NT2/D1 (cell line): Measurements from ENCODE around the gene LARGE1.

ENCODE experiments used
- DNase-seq: peaks from one replicate; pipeline ENCODE4 v3.0.0-alpha.2; 2011; ENCODE audit warnings: low read depth, low spot score
- H3K27me3 ChIP-seq: 2 replicates; pipeline ENCODE4 v1.6.0; 2011; ENCODE audit warnings: mild to moderate bottlenecking; ENCODE audit not compliant: insufficient read length, insufficient read depth
- H3K36me3 ChIP-seq: 2 replicates; pipeline ENCODE4 v1.6.1; 2011; ENCODE audit warnings: mild to moderate bottlenecking, low read length, mixed read lengths; ENCODE audit not compliant: insufficient read depth, insufficient read length
- H3K4me1 ChIP-seq: 2 replicates; pipeline ENCODE4 v1.5.1; 2011; ENCODE audit not compliant: insufficient read depth, insufficient read length
- H3K4me3 ChIP-seq: 2 replicates; pipeline ENCODE4 v1.5.1; 2011; ENCODE audit warnings: low read depth; ENCODE audit not compliant: insufficient read length
- H3K9ac ChIP-seq: 2 replicates; pipeline ENCODE4 v1.6.0; 2011; ENCODE audit warnings: low read depth; ENCODE audit not compliant: insufficient read length
- H3K9me3 ChIP-seq: 2 replicates; pipeline ENCODE4 v1.5.1; 2011; ENCODE audit warnings: mild to moderate bottlenecking, low read length; ENCODE audit not compliant: insufficient read depth
- SUZ12 ChIP-seq: IDR thresholded peaks from 2 replicates; pipeline ENCODE4 v1.6.1; 2011; ENCODE audit not compliant: insufficient read length, insufficient read depth; ENCODE audit errors: extremely low read depth
- YY1 ChIP-seq: IDR thresholded peaks from 2 replicates; pipeline ENCODE4 v1.6.1; 2011; ENCODE audit not compliant: insufficient read length, insufficient read depth
- ZNF274 ChIP-seq: IDR thresholded peaks from 2 replicates; pipeline ENCODE4 v1.6.1; 2011; ENCODE audit warnings: mild to moderate bottlenecking, low read depth, low read length

The LARGE1 gene

GRCh38 chr22:33902073-33902472 lies 18.2 kb downstream of the LARGE1 start:
- no peak for DNase-seq

GRCh38 chr22:33898121-33898520 lies 22.2 kb downstream of the LARGE1 start:
- no peak overlapping the region for H3K9ac ChIP-seq
- H3K9me3 ChIP-seq, result peaks cover 11% of the 10 kb centered on the region; the same call in 1 of the 2 replicates

More at GRCh38 chr22:33902073-33902472, 18.2 kb downstream of the LARGE1 start:
- TF ChIP-seq ZNF274, result no peak
- TF ChIP-seq YY1, result no peak
- TF ChIP-seq SUZ12, result no peak
- no peaks in the 10 kb centered on the region for H3K36me3 ChIP-seq
- no peaks in the 10 kb centered on the region for H3K9me3 ChIP-seq
- H3K9ac ChIP-seq, result no peak overlapping the region
- H3K4me1 ChIP-seq, result no peaks in the 10 kb centered on the region
- no peaks in the 10 kb centered on the region for H3K27me3 ChIP-seq
- H3K4me3 ChIP-seq, result no peak overlapping the region

GRCh38 chr22:33897448-33897835 lies 22.8 kb downstream of the LARGE1 start:
- Histone ChIP-seq H3K36me3 (no peaks in the 10 kb centered on the region), H3K4me3 (no peak overlapping the region), H3K27me3 (no peaks in the 10 kb centered on the region), H3K9ac (no peak overlapping the region), H3K9me3 (peaks cover 11% of the 10 kb centered on the region; the same call in 1 of the 2 replicates), H3K4me1 (peaks cover 4% of the 10 kb centered on the region)
- no peak for DNase-seq
- TF ChIP-seq ZNF274 (no peak), SUZ12 (no peak)

More at GRCh38 chr22:33898121-33898520, 22.2 kb downstream of the LARGE1 start:
- DNase-seq, result no peak
- Histone ChIP-seq H3K36me3 (no peaks in the 10 kb centered on the region), H3K27me3 (no peaks in the 10 kb centered on the region), H3K4me3 (no peak overlapping the region), H3K4me1 (peaks cover 4% of the 10 kb centered on the region)
- TF ChIP-seq ZNF274, result no peak
- no peak for TF ChIP-seq SUZ12
- TF ChIP-seq YY1, result no peak

DNA sequence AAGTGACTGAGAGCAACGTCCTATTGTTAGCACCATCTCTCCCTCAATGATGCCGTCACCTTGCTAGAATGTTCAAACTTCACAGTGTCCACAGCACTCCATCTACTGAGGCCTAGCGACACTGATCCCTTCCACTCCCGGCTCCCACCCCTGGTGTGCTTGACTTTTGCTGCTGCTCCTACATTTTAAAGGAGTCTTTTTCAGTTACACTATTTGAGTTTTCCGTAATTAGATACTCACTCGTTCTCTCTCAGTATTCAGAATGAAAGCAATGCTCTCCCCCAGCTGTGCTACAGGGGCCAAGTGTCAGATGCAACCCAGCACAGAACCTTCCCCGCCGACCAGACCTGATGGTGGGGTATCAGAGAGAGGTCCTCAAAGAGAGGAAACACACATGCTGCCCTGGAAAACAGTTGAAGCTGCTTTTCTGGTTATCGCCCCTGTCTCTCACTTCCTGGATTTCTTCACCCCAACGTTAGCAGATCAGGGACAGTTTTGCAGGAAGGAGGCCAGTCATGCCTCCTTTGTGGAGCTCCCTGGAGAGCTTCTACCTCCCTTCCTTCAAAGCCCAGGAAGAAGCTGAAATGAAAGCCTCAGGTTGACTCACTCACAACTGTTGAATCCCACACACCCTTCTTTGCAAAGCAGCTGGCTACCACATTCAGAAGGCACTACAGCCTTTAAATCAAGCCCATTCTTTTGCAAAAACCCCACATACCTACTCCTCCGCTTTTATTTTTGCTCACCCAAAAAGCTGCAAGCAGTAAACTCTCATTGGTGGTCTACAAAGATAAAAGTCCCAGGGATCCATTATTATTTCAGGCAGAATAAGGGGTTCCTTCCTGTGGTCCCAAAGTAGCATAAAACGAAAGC lies 23.5 kb downstream of the LARGE1 start:
- H3K9ac ChIP-seq, result peak overlapping the region; percentile 51

GRCh38 chr22:33896154-33896553 lies 24.1 kb downstream of the LARGE1 start:
- no peak for DNase-seq
- no peak overlapping the region for H3K4me3 ChIP-seq
- peaks cover 11% of the 10 kb centered on the region; the same call in 1 of the 2 replicates for H3K9me3 ChIP-seq
- peak overlapping the region; percentile 51 for H3K9ac ChIP-seq
- H3K4me1 ChIP-seq, result peaks cover 4% of the 10 kb centered on the region
- H3K27me3 ChIP-seq, result no peaks in the 10 kb centered on the region
- TF ChIP-seq SUZ12 (no peak), YY1 (no peak), ZNF274 (no peak)
- no peaks in the 10 kb centered on the region for H3K36me3 ChIP-seq

More for the DNA sequence above, 23.5 kb downstream of the LARGE1 start:
- Histone ChIP-seq H3K36me3 (no peaks in the 10 kb centered on the region), H3K27me3 (no peaks in the 10 kb centered on the region), H3K9me3 (peaks cover 11% of the 10 kb centered on the region; the same call in 1 of the 2 replicates), H3K4me1 (peaks cover 4% of the 10 kb centered on the region), H3K4me3 (no peak overlapping the region)
- peak; percentile 77 for DNase-seq
- TF ChIP-seq YY1, result no peak
- TF ChIP-seq ZNF274, result no peak
- TF ChIP-seq SUZ12, result no peak

- Histone ChIP-seq H3K9me3 (peaks cover 11% of the 10 kb centered on the region; the same call in 1 of the 2 replicates), H3K27me3 (no peaks in the 10 kb centered on the region), H3K36me3 (no peaks in the 10 kb centered on the region), H3K4me1 (peaks cover 4% of the 10 kb centered on the region), H3K4me3 (no peak overlapping the region), H3K9ac (no peak overlapping the region)
- TF ChIP-seq SUZ12 (no peak), YY1 (no peak), ZNF274 (no peak)
- DNase-seq, result no peak
Observed at GRCh38 chr22:33895444-33895843, 24.8 kb downstream of the LARGE1 start.

DNA sequence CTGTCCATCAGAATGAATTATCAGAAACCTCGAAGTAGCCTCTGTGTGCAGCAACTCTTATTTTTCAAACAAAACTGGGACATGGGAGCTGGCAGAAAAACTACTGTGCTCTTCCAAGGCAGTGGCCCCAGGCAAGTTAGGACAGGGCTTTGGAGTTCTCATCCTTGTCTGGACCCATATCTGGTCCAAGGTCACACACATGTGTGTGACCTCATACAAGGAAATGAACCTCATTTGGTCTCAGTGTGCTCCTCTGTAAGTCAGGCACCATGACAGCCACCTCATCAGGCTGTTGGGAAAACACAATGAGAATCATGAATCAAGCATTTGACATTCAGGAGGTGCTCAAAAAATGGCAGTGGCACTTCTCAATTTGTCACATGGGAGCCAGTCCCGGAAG lies 25.8 kb downstream of the LARGE1 start:
- Histone ChIP-seq H3K4me3 (no peak overlapping the region), H3K9ac (no peak overlapping the region), H3K27me3 (no peaks in the 10 kb centered on the region), H3K9me3 (peaks cover 11% of the 10 kb centered on the region; the same call in 1 of the 2 replicates), H3K36me3 (no peaks in the 10 kb centered on the region), H3K4me1 (peaks cover 4% of the 10 kb centered on the region)
- no peak for DNase-seq
- TF ChIP-seq ZNF274 (no peak), YY1 (no peak), SUZ12 (no peak)
